Adrenal gland (tissue), 12 donors: Measurements from ENCODE around the gene FADS3. TPM values are rescaled to one million over a fixed set of nuclear protein-coding genes. Genes with fewer than 3 reads are reported as not detected.

Source experiments
- DNase-seq, 7 donors: peaks; one replicate each; pipeline ENCODE4 v3.0.0-alpha.2; 2019 to 2020
- H3K27ac ChIP-seq, 5 donors: fragments of 200-600 bp; sonication (generic) in 4 of 5; 1 replicate in 3 of 5; 2 replicates in 2 of 5; pipeline versions ENCODE4 v1.5.1 to v1.8.0; 2016 to 2020; ENCODE audit warnings: mild to moderate bottlenecking in 1 of 5
- H3K27me3 ChIP-seq: fragments of 200-600 bp; 2 replicates; pipeline ENCODE4 v1.8.0; 2021
- H3K36me3 ChIP-seq, 2 donors: fragments of 200-600 bp; replicated peaks in 1 of 2; 1 replicate in 1 of 2; 2 replicates in 1 of 2; pipeline versions ENCODE4 v1.5.1 to v1.8.0; 2018 to 2022
- H3K4me1 ChIP-seq, 2 donors: fragments of 200-600 bp; replicated peaks in 1 of 2; 1 replicate in 1 of 2; 2 replicates in 1 of 2; pipeline versions ENCODE4 v1.5.1 to v1.8.0; 2018 to 2021
- H3K4me3 ChIP-seq, 4 donors: fragments of 200-600 bp; sonication (generic) in 3 of 4; one replicate each; pipeline ENCODE4 v1.5.1; 2016 to 2018
- H3K9me3 ChIP-seq, 3 donors: fragments of 200-600 bp; sonication (generic) in 1 of 3; replicated peaks in 1 of 3; 1 replicate in 2 of 3; 2 replicates in 1 of 3; pipeline versions ENCODE4 v1.5.1 to v1.8.0; 2016 to 2021
- CTCF ChIP-seq, 6 experiments: fragments of 450-650 bp in 4 of 6; fragments of 200-600 bp in 2 of 6; sonication (generic) in 1 of 6; IDR thresholded peaks; 1 replicate in 5 of 6; 2 replicates in 1 of 6; pipeline versions ENCODE4 v1.5.1 to v1.8.0; 2016 to 2021; ENCODE audit warnings: antibody characterized with exemption in 6 of 6, mild to moderate bottlenecking in 2 of 6, moderate library complexity in 1 of 6
- POLR2A ChIP-seq, 2 donors: fragments of 450-650 bp; IDR thresholded peaks; one replicate each; pipeline ENCODE4 v1.6.1; 2017; ENCODE audit warnings: antibody characterized with exemption in 2 of 2, mild to moderate bottlenecking in 2 of 2, moderate library complexity in 1 of 2
- WGBS, 4 donors: extraction: QIAGEN DNeasy Blood & Tissue Kit in 2 of 4; methylation state at CpG; one replicate each; pipeline versions ENCODE4 v1.1.5 to v1.1.7; 2013 to 2017; 5-methylcytosine and 5-hydroxymethylcytosine counted together
- intact Hi-C, 2 donors: fragments of 100-400 bp; cut with DNase I; formaldehyde crosslinking; loops; one replicate each; pipeline versions ENCODE4 v1.14.1 to v1.15.0; 2022 to 2023
- polyA plus RNA-seq, 3 donors: library from polyadenylated mRNA; stranded (reverse); fragments of 200-250 nt in 2 of 3; fragments of 350-450 nt in 1 of 3; fragmentation: Illumina TruSeq in 1 of 3; extraction: RNeasy Lipid Tissue Mini Kit (QIAGEN cat#74804) in 1 of 3; gene quantifications; one replicate each; pipeline ENCODE4 v1.2.3, GENCODE V29; 2013 to 2014
- total RNA-seq, 9 donors: library from RNA; depleted of rRNA in 4 of 9; stranded (reverse); fragments of >200 nt in 4 of 9; fragments of 120-200 nt in 1 of 9; fragmentation: NEBNext Ultra II Directional in 1 of 9; extraction: Animal tissue kit (Norgen Biotek cat#: 25700) in 1 of 9; gene quantifications; one replicate each; pipeline versions ENCODE4 v1.1.0 to v1.2.4, GENCODE V29; 2013 to 2023
- donor health status: healthy with polysubstance abuse.
- donor health status: Bipolar disorder and iron deficiency.
- donor health status: DM: yes; HTN: yes; CAD: no.
- donor health status: DM: no; HTN: no; CAD: no.
- donor health status: DM: no; HTN: no; CAD: no.
- donor health status: DM: yes; HTN: yes; CAD: no.

FADS3 gene
- total and polyA plus RNA-seq, 12 donors = 22.2 to 175 (median 105) TPM

- Histone ChIP-seq H3K27me3 (no peaks in the 10 kb centered on the region), H3K4me3 (no peak overlapping the region), H3K36me3 (no peaks in the 10 kb centered on the region), H3K9me3 (no peaks in the 10 kb centered on the region), H3K4me1 (peaks cover 8 to 20% of the 10 kb centered on the region in 2 donors), H3K27ac (peak overlapping the region in 2 of 5 donors; percentile 78 to 85)
- TF ChIP-seq CTCF (IDR thresholded peaks at IDR 0.05) (no peak), POLR2A (IDR thresholded peaks at IDR 0.05) (no peak)
- peak in 4 of 7 donors; percentile 8 to 43 (median 20) for DNase-seq
- intact Hi-C loops = no loop called here
- WGBS, 4 donors = 72 to 84% (median 79%) methylated on average over 7 to 14 of the region's 14 CpGs
These were observed 27.0 kb upstream of the FADS3 start for GRCh38 chr11:61918251-61918937.

GRCh38 chr11:61917334-61918109 is 26.2 kb upstream of the FADS3 start, which contains the start of gene RAB3IL1:
Gene RAB3IL1 (minus strand): TSS chr11:61917566. CDS start chr11:61917367, 199 bp downstream.
- no peaks in the 10 kb centered on the region for H3K9me3 ChIP-seq
- TF ChIP-seq POLR2A (IDR thresholded peaks at IDR 0.05) (peak in 1 of 2 donors; percentile 20), CTCF (IDR thresholded peaks at IDR 0.05) (peak in 1 of 6 experiments; percentile 2)
- H3K36me3 ChIP-seq = no peaks in the 10 kb centered on the region
- intact Hi-C loops = no loop called here
- DNase-seq = peak; percentile 52 to 68 (median 63)
- H3K27ac ChIP-seq = peak within 1 kb of the TSS in 3 of 5 donors; percentile 48 to 85 (median 78)
- peak within 1 kb of the TSS in 2 of 4 donors; percentile 17 to 89 for H3K4me3 ChIP-seq
- 2 to 13% (median 5%) methylated on average over 8 to 74 of the region's 74 CpGs for WGBS, 4 donors
- H3K4me1 ChIP-seq = peaks cover 0 to 11% of the 10 kb centered on the region in 2 donors
- no peaks in the 10 kb centered on the region for H3K27me3 ChIP-seq

- no peaks in the 10 kb centered on the region for H3K36me3 ChIP-seq
- peak overlapping the region in 2 of 4 donors; percentile 17 to 89 for H3K4me3 ChIP-seq
- H3K27ac ChIP-seq = peak overlapping the region in 3 of 5 donors; percentile 48 to 85 (median 78)
- peaks cover 0 to 16% of the 10 kb centered on the region in 2 donors for H3K4me1 ChIP-seq
- intact Hi-C loops = no loop called here
- no peaks in the 10 kb centered on the region for H3K9me3 ChIP-seq
- WGBS, 4 donors = 0 to 12% (median 8%) methylated on average over 3 to 32 of the region's 32 CpGs
- peak in 4 of 7 donors; percentile 16 to 50 (median 29) for DNase-seq
- no peaks in the 10 kb centered on the region for H3K27me3 ChIP-seq
- TF ChIP-seq CTCF (IDR thresholded peaks at IDR 0.05) (no peak), POLR2A (IDR thresholded peaks at IDR 0.05) (no peak)
These were observed 25.5 kb upstream of the FADS3 start for GRCh38 chr11:61916737-61917333.
